ENCODE measurements around the gene MAP4K2.

The MAP4K2 gene

DNA sequence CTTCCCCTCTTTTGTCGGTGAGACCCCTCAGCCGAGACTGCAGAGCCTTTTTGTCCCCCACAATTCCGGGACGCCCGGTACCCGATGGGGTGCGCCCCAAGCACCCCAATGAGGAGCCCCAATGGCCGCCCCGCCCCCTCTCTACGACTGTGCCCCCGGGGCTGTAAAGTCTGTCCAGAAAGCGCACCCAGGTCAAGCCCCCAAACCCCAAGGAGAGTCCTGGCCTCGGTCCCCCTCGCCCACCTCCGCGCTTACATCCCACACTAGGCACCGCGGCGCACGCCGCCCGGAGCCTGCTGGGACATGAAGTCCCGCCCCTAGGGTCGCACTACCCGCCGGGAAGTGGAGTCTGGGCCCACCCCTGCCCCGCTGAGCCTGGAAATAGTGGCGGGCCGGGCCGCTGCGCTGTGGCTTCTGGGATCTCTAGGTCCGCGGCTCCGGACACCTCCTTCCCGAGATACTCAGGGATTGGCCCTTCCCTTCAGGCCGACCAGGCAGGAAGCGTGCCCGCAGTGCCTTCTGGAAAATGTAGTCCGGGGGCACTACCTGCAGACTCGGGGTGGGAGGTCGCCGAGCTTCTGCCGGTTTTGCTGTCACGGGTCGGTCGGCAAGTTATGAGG lies 7.4 kb upstream of the MAP4K2 start, which contains the start of gene MEN1:
MEN1 (minus strand) TSS at position 281 of the 620 bp plus-strand sequence. CDS start 442 bp downstream, outside the sequence.
- ChIA-PET POLR2A (interaction anchor here (0.9 to 2.1 kb wide), 3 partner anchors 10 to 230 kb away, joined by 3 to 13 read pairs (median 4); partner anchors contain the start of genes SAC3D1 and SF1), CTCF (interaction anchor here (0.7 to 1.0 kb wide), 2 partner anchors 24 to 68 kb away, joined by 3 to 4 read pairs; no protein-coding TSS in a partner anchor)
- no peak for TF ChIP-seq SP1 (IDR thresholded peaks at IDR 0.05)
- no peak for TF ChIP-seq SUZ12 (IDR thresholded peaks at IDR 0.05)
- TF ChIP-seq FOXK2 (IDR thresholded peaks at IDR 0.05), result no peak
- no peak for TF ChIP-seq ELF4 (IDR thresholded peaks at IDR 0.05)
- TF ChIP-seq TARDBP (IDR thresholded peaks at IDR 0.05), result no peak
- no peak for TF ChIP-seq PKNOX1 (IDR thresholded peaks at IDR 0.05)
- no peak for TF ChIP-seq ARNT (IDR thresholded peaks at IDR 0.05)
- no peak for TF ChIP-seq CTBP1 (IDR thresholded peaks at IDR 0.05; ENCODE audit: borderline replicate concordance)
- no peak for TF ChIP-seq FOXM1 (IDR thresholded peaks at IDR 0.05; ENCODE audit: borderline replicate concordance)
- TF ChIP-seq L3MBTL2 (conservative IDR thresholded peaks at IDR 0.05), result no peak
- no peak for TF ChIP-seq HDGF (IDR thresholded peaks at IDR 0.05; ENCODE audit: borderline replicate concordance)
- no peak for TF ChIP-seq BHLHE40 (IDR thresholded peaks at IDR 0.05; ENCODE audit: borderline replicate concordance)
- no peak for TF ChIP-seq NFRKB (IDR thresholded peaks at IDR 0.05)
- TF ChIP-seq ZNF384 (IDR thresholded peaks at IDR 0.05), result no peak
- no peak for TF ChIP-seq FOXA1 (IDR thresholded peaks at IDR 0.05)
- DNase-seq (ENCODE audit: extremely low spot score), result peak; percentile 95

DNA sequence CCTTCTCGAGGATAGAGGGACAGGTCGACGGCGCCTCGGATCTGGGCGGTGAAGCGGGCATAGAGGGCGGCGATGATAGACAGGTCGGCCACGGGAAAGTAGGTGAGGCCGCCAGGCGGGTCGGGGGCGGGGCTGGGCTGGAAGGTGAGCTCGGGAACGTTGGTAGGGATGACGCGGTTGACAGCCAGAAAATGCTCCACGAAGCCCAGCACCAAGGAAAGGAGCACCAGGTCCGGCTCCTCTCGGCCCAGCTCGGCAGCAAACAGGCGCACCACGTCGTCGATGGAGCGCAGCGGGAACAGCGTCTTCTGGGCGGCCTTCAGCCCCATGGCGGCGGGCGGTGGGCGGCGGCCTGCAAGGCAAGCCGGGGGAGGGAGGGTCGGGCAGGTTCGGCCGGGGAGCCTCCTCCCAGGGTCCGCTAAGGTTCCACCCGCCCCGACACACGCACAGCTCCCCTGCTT lies 6.8 kb upstream of the MAP4K2 start:
- ChIA-PET POLR2A (interaction anchor here (1.1 to 2.1 kb wide), 2 partner anchors 31 to 231 kb away, joined by 3 to 4 read pairs; partner anchors contain the start of gene SAC3D1), CTCF (interaction anchor here (1.0 kb wide), 1 partner anchor 23 kb away, joined by 3 read pairs; no protein-coding TSS in a partner anchor)
- DNase-seq (ENCODE audit: extremely low spot score), result peak; percentile 36
- TF ChIP-seq FOXA1 (IDR thresholded peaks at IDR 0.05), result no peak
- TF ChIP-seq PKNOX1 (IDR thresholded peaks at IDR 0.05), result peak; percentile 77

GRCh38 chr11:64805481-64805880 lies 2.5 kb upstream of the MAP4K2 start:
- ChIA-PET POLR2A (no interaction called here), CTCF (no interaction called here)
- TF ChIP-seq BHLHE40 (IDR thresholded peaks at IDR 0.05; ENCODE audit: borderline replicate concordance) (no peak), ARNT (IDR thresholded peaks at IDR 0.05) (no peak), TARDBP (IDR thresholded peaks at IDR 0.05) (no peak), PKNOX1 (IDR thresholded peaks at IDR 0.05) (no peak)
- no peak for DNase-seq (ENCODE audit: extremely low spot score)

- TF ChIP-seq TARDBP (IDR thresholded peaks at IDR 0.05) (no peak), NFRKB (IDR thresholded peaks at IDR 0.05) (no peak), ELF4 (IDR thresholded peaks at IDR 0.05) (no peak), ARNT (IDR thresholded peaks at IDR 0.05) (no peak)
- ChIA-PET CTCF (interaction anchor here (0.7 to 1.0 kb wide), 5 partner anchors 9 to 192 kb away, joined by 3 to 5 read pairs (median 3); partner anchors contain the start of gene BATF2), POLR2A (interaction anchor here (0.7 kb wide), 1 partner anchor 26 kb away, joined by 5 read pairs; no protein-coding TSS in a partner anchor)
- DNase-seq (ENCODE audit: extremely low spot score), result no peak
These were observed 1.6 kb upstream of the MAP4K2 start for GRCh38 chr11:64804346-64805210.

DNA sequence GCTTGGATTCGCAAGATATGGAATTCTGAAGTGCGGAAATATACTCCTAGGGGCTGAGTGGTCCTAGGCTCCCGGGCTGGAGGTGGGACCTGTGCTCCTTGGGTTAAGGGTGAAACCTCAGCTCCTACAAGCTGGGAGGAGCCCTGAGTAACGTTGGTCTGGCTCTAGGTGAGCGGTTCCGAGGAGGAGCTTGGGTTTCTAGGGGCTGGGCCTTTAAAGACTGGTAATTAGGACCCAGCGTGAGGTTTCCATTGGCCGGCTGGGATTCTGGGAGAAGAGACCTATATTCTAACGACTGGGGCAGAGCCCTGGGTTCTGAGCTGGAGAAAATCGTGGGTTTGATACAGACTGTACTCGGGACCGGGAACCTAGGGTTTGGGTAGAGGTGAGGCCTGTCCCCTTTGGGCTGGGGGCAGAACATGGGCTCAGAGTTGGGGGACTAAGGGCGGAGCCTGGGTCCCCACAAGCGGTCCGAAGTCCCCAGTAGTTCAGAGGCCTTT lies 882 bp upstream of the MAP4K2 start:
- no peak for TF ChIP-seq ELF4 (IDR thresholded peaks at IDR 0.05)
- no peak for TF ChIP-seq ARNT (IDR thresholded peaks at IDR 0.05)
- TF ChIP-seq FOXM1 (IDR thresholded peaks at IDR 0.05; ENCODE audit: borderline replicate concordance), result no peak
- TF ChIP-seq PKNOX1 (IDR thresholded peaks at IDR 0.05), result no peak
- no peak for TF ChIP-seq LEF1 (IDR thresholded peaks at IDR 0.05; ENCODE audit: borderline replicate concordance)
- TF ChIP-seq SP1 (IDR thresholded peaks at IDR 0.05), result no peak
- no peak for TF ChIP-seq ZNF384 (IDR thresholded peaks at IDR 0.05)
- TF ChIP-seq HDGF (IDR thresholded peaks at IDR 0.05; ENCODE audit: borderline replicate concordance), result no peak
- no peak for TF ChIP-seq CTBP1 (IDR thresholded peaks at IDR 0.05; ENCODE audit: borderline replicate concordance)
- no peak for TF ChIP-seq SUZ12 (IDR thresholded peaks at IDR 0.05)
- TF ChIP-seq FOXA1 (IDR thresholded peaks at IDR 0.05), result no peak
- TF ChIP-seq NFRKB (IDR thresholded peaks at IDR 0.05), result no peak
- TF ChIP-seq FOXK2 (IDR thresholded peaks at IDR 0.05), result no peak
- no peak for TF ChIP-seq L3MBTL2 (conservative IDR thresholded peaks at IDR 0.05)
- TF ChIP-seq TARDBP (IDR thresholded peaks at IDR 0.05), result no peak
- TF ChIP-seq BHLHE40 (IDR thresholded peaks at IDR 0.05; ENCODE audit: borderline replicate concordance), result no peak
- CTCF ChIA-PET, result interaction anchor here (0.7 to 1.0 kb wide), 5 partner anchors 9 to 193 kb away, joined by 3 to 5 read pairs (median 3); partner anchors contain the start of gene BATF2
- no peak for DNase-seq (ENCODE audit: extremely low spot score)
- POLR2A ChIA-PET, result interaction anchor here (0.7 to 1.8 kb wide), 4 partner anchors 25 to 331 kb away, joined by 3 to 6 read pairs (median 4); partner anchors contain the start of gene SF1
